Measurements from ENCODE around the gene SPATA20.

Gene SPATA20

DNA sequence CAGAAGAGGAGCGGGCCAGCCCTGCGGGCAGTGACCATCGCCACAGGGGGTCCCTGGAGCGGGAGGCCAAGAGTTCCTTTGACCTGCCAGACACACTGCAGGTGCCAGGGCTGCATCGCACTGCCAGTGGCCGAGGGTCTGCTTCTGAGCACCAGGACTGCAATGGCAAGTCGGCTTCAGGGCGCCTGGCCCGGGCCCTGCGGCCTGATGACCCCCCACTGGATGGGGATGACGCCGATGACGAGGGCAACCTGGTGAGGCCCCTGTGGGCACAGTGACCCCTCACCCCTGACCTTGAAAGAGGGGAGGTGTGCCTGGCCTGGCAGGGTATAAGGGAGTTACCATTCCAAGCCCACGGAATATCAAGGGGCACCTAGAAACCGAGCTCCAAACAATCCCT, 52.6 kb downstream of the SPATA20 start:
- no peak for TF ChIP-seq POLR2AphosphoS5 (IDR thresholded peaks at IDR 0.05; ENCODE audit: low read depth, low read length)
- TF ChIP-seq, protein P1, sequence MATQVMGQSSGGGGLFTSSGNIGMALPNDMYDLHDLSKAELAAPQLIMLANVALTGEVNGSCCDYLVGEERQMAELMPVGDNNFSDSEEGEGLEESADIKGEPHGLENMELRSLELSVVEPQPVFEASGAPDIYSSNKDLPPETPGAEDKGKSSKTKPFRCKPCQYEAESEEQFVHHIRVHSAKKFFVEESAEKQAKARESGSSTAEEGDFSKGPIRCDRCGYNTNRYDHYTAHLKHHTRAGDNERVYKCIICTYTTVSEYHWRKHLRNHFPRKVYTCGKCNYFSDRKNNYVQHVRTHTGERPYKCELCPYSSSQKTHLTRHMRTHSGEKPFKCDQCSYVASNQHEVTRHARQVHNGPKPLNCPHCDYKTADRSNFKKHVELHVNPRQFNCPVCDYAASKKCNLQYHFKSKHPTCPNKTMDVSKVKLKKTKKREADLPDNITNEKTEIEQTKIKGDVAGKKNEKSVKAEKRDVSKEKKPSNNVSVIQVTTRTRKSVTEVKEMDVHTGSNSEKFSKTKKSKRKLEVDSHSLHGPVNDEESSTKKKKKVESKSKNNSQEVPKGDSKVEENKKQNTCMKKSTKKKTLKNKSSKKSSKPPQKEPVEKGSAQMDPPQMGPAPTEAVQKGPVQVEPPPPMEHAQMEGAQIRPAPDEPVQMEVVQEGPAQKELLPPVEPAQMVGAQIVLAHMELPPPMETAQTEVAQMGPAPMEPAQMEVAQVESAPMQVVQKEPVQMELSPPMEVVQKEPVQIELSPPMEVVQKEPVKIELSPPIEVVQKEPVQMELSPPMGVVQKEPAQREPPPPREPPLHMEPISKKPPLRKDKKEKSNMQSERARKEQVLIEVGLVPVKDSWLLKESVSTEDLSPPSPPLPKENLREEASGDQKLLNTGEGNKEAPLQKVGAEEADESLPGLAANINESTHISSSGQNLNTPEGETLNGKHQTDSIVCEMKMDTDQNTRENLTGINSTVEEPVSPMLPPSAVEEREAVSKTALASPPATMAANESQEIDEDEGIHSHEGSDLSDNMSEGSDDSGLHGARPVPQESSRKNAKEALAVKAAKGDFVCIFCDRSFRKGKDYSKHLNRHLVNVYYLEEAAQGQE (IDR thresholded peaks at IDR 0.05; ENCODE audit: insufficient read depth in 1 of 2, low read depth in 2 of 2, low read length in 2 of 2), result no peak
- TF ChIP-seq FOXP2 (optimal IDR thresholded peaks at IDR 0.05; ENCODE audit: borderline replicate concordance, extremely low read depth, extremely low read length, insufficient read depth), result no peak
- TF ChIP-seq SIN3A (IDR thresholded peaks at IDR 0.05; ENCODE audit: borderline replicate concordance, insufficient read depth, low read length), result no peak
- TF ChIP-seq TAF1 (IDR thresholded peaks at IDR 0.05; ENCODE audit: borderline replicate concordance, insufficient read depth, low read length), result no peak

DNA sequence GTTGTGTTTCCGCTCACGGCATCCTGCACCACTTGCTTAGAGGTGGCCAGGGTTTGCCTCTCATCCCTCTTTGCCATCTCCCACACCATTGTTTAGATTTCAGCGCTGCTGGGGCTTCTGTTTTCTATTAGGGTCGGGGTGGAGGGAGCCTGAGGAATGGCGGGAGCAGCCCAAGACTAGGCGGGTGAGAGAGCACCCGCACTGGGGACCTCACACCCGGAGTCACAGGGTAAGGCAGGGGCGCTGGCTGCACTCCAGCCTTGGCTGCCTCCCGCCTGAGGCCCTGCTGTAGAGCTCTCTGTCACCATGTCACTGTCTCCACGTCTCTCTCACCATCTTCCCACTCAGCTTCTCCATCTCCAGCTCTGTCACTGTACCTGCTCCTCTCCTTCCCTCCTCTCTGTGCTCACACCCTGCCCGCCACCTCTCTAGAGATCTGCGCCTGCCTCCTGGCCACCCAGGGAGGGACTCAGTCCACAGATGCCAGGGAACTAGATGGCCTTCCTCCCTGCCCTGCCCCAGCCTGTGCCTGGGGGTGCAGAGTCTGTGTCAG, 54.9 kb downstream of the SPATA20 start:
- no peak for TF ChIP-seq FOXP2 (optimal IDR thresholded peaks at IDR 0.05; ENCODE audit: borderline replicate concordance, extremely low read depth, extremely low read length, insufficient read depth)
- TF ChIP-seq, protein P1 (IDR thresholded peaks at IDR 0.05; ENCODE audit: insufficient read depth in 1 of 2, low read depth in 2 of 2, low read length in 2 of 2), result no peak
- no peak for TF ChIP-seq SIN3A (IDR thresholded peaks at IDR 0.05; ENCODE audit: borderline replicate concordance, insufficient read depth, low read length)
- TF ChIP-seq TAF1 (IDR thresholded peaks at IDR 0.05; ENCODE audit: borderline replicate concordance, insufficient read depth, low read length), result no peak
- TF ChIP-seq POLR2AphosphoS5 (IDR thresholded peaks at IDR 0.05; ENCODE audit: low read depth, low read length), result no peak

DNA sequence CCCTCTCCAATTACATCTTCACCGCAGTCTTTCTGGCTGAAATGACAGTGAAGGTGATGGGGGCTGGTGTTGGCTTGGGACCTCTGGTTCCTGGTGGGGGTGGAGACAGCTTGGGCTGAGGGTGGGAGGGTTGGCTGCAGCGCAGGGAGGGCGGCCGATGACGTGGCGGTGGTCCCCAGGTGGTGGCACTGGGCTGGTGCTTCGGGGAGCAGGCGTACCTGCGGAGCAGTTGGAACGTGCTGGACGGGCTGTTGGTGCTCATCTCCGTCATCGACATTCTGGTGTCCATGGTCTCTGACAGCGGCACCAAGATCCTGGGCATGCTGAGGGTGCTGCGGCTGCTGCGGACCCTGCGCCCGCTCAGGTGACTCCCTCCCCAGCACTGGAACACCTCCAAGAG, 55.9 kb downstream of the SPATA20 start:
- no peak for TF ChIP-seq FOXP2 (optimal IDR thresholded peaks at IDR 0.05; ENCODE audit: borderline replicate concordance, extremely low read depth, extremely low read length, insufficient read depth)
- TF ChIP-seq TAF1 (IDR thresholded peaks at IDR 0.05; ENCODE audit: borderline replicate concordance, insufficient read depth, low read length), result no peak
- TF ChIP-seq, protein P1 (IDR thresholded peaks at IDR 0.05; ENCODE audit: insufficient read depth in 1 of 2, low read depth in 2 of 2, low read length in 2 of 2), result no peak
- TF ChIP-seq POLR2AphosphoS5 (IDR thresholded peaks at IDR 0.05; ENCODE audit: low read depth, low read length), result no peak
- no peak for TF ChIP-seq SIN3A (IDR thresholded peaks at IDR 0.05; ENCODE audit: borderline replicate concordance, insufficient read depth, low read length)

DNA sequence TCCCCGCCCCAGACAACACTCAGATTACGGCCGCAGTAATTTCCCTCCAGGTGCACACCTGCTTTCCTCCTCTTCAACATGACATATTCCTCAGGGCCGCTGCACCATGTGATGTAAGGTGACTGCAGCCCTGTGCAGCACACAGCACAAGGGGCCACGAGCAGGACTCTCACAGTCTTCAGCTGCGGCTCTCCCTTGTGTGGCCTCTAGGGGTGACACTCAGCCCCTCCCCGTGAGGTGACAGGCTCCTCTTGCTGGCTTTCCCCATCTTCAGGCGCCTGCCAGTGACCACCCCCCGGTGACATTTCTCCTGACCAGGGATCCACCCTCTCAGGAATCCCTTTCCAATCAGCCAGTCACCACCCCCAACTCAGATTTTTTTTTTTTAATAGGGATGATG, 56.4 kb downstream of the SPATA20 start:
- TF ChIP-seq FOXP2 (optimal IDR thresholded peaks at IDR 0.05; ENCODE audit: borderline replicate concordance, extremely low read depth, extremely low read length, insufficient read depth) (no peak), POLR2AphosphoS5 (IDR thresholded peaks at IDR 0.05; ENCODE audit: low read depth, low read length) (no peak), SIN3A (IDR thresholded peaks at IDR 0.05; ENCODE audit: borderline replicate concordance, insufficient read depth, low read length) (no peak), TAF1 (IDR thresholded peaks at IDR 0.05; ENCODE audit: borderline replicate concordance, insufficient read depth, low read length) (no peak)
- TF ChIP-seq, protein P1 (IDR thresholded peaks at IDR 0.05; ENCODE audit: insufficient read depth in 1 of 2, low read depth in 2 of 2, low read length in 2 of 2), result no peak
